Stimulated activated effector memory CD8-positive, alpha-beta T cell treated with anti-CD3 and anti-CD28 coated beads, Interleukin-12 subunit alpha, Interleukin-12 subunit beta, amount 100 ng/mL, for 72 hours (primary cell): Measurements from ENCODE around the gene NACA2.

Source experiments
- ATAC-seq: fragments of 150-1000 bp; cut with Tn5 transposase; 2 replicates; pipeline ENCODE4 v1.10.0; 2021
- DNase-seq, 2 donors: peaks; one replicate each; pipeline ENCODE4 v3.0.0; 2021 to 2022; ENCODE audit warnings: low spot score in 2 of 2
- H3K27ac Mint-ChIP-seq: one replicate; pipeline ENCODE4 v1.8.0; 2022; ENCODE audit warnings: mild to moderate bottlenecking, mixed read lengths
- H3K36me3 Mint-ChIP-seq: one replicate; pipeline ENCODE4 v1.8.0; 2022; ENCODE audit warnings: mild to moderate bottlenecking, mixed read lengths
- H3K4me1 Mint-ChIP-seq: one replicate; pipeline ENCODE4 v1.8.0; 2022; ENCODE audit warnings: mixed read lengths
- H3K4me3 Mint-ChIP-seq: one replicate; pipeline ENCODE4 v1.8.0; 2022; ENCODE audit warnings: mild to moderate bottlenecking, mixed read lengths
- H3K9me3 Mint-ChIP-seq: one replicate; pipeline ENCODE4 v1.8.0; 2022; ENCODE audit warnings: mixed read lengths

NACA2 gene

DNA sequence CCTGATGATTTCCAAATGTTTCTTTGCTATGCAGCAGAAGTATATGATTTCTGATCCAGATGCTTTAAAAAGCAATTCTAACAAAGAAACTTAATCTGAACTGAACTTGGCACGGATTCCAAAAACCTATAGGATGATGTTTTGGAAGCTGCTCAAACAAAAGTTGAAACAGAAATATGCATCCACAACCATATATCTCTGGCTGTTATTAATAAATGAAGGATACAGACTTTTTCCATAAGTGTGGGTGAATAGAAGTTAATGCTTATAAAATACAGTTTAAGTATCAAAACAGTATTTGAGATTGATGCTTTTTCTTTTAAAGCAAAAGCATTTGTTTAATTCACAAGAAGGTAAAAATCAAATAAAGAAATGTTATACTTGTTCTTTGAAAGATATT, 27.9 kb upstream of the NACA2 start:
- DNase-seq = no peak
- no peak for ATAC-seq

DNA sequence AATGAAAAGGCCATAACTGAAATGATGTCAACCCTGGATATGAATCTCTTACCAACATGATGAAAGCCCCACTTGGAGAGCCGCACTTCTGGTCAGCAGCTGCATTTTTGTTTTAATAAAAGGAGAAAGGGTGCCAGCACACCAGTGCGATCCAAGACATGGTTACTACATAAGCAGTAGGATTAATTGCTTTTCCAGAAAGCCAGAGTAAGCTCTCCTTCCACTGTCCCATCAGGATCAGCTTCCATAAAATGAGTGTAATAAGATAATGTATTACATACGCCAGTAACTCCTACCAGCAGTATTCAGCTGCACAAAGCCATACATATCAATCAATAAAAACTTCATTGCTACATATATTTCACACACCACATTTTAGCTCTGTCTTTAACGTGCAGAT, 26.3 kb upstream of the NACA2 start:
- ATAC-seq (no peak), DNase-seq (no peak)
- H3K36me3 Mint-ChIP-seq = no peaks in the 10 kb centered on the region
- H3K27ac Mint-ChIP-seq = no peak overlapping the region
- no peak overlapping the region for H3K4me3 Mint-ChIP-seq
- H3K4me1 Mint-ChIP-seq = peaks cover 9% of the 10 kb centered on the region
- peaks cover 8% of the 10 kb centered on the region for H3K9me3 Mint-ChIP-seq

More for the DNA sequence above, 27.9 kb upstream of the NACA2 start:
- H3K9me3 Mint-ChIP-seq = peaks cover 8% of the 10 kb centered on the region
- no peaks in the 10 kb centered on the region for H3K36me3 Mint-ChIP-seq
- H3K27ac Mint-ChIP-seq = no peak overlapping the region
- H3K4me1 Mint-ChIP-seq = peaks cover 9% of the 10 kb centered on the region
- no peak overlapping the region for H3K4me3 Mint-ChIP-seq

- no peak overlapping the region for H3K27ac Mint-ChIP-seq
- H3K4me1 Mint-ChIP-seq = peaks cover 9% of the 10 kb centered on the region
- ATAC-seq (no peak), DNase-seq (no peak)
- H3K36me3 Mint-ChIP-seq = no peaks in the 10 kb centered on the region
- peaks cover 8% of the 10 kb centered on the region for H3K9me3 Mint-ChIP-seq
- H3K4me3 Mint-ChIP-seq = no peak overlapping the region
Observed at GRCh38 chr17:61616783-61617182, 25.8 kb upstream of the NACA2 start.

DNA sequence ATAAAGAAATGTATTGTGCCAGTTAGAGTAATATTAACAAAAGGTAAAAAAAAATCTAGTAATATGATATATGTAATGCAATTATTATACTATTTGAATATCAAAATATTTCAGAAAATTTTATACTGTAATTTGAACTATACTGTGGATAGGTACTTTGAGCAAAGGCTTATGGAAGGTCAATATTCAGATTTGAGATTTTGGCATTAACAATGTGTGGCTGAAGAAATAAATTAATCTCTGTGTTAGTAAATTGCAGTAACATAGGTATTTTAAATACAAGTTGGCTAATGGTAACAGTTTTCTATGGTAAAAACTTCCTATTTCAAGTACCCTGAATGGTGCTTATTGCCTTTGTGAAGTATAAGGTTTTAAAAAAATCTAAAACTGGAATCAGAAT, 23.2 kb upstream of the NACA2 start:
- peaks cover 9% of the 10 kb centered on the region for H3K4me1 Mint-ChIP-seq
- no peak for DNase-seq
- H3K4me3 Mint-ChIP-seq = no peak overlapping the region
- no peak overlapping the region for H3K27ac Mint-ChIP-seq
- H3K9me3 Mint-ChIP-seq = peaks cover 5% of the 10 kb centered on the region
- no peaks in the 10 kb centered on the region for H3K36me3 Mint-ChIP-seq
- ATAC-seq = no peak

- ATAC-seq = no peak
- Mint-ChIP-seq H3K27ac (no peak overlapping the region), H3K36me3 (no peaks in the 10 kb centered on the region), H3K9me3 (no peaks in the 10 kb centered on the region), H3K4me3 (no peak overlapping the region), H3K4me1 (peaks cover 9% of the 10 kb centered on the region)
- no peak for DNase-seq
Observed at GRCh38 chr17:61611323-61611722, 20.3 kb upstream of the NACA2 start.

GRCh38 chr17:61605692-61606091, 14.7 kb upstream of the NACA2 start:
- ATAC-seq = no peak
- no peak for DNase-seq
- H3K4me3 Mint-ChIP-seq = no peak overlapping the region
- no peaks in the 10 kb centered on the region for H3K4me1 Mint-ChIP-seq
- no peak overlapping the region for H3K27ac Mint-ChIP-seq
- H3K36me3 Mint-ChIP-seq = no peaks in the 10 kb centered on the region
- H3K9me3 Mint-ChIP-seq = no peaks in the 10 kb centered on the region

GRCh38 chr17:61601297-61601696, 10.3 kb upstream of the NACA2 start:
- no peak for ATAC-seq
- DNase-seq = no peak
- H3K4me1 Mint-ChIP-seq = no peaks in the 10 kb centered on the region
- H3K4me3 Mint-ChIP-seq = no peak overlapping the region
- no peaks in the 10 kb centered on the region for H3K9me3 Mint-ChIP-seq
- no peak overlapping the region for H3K27ac Mint-ChIP-seq
- H3K36me3 Mint-ChIP-seq = no peaks in the 10 kb centered on the region

GRCh38 chr17:61600621-61601020, 9.6 kb upstream of the NACA2 start:
- Mint-ChIP-seq H3K4me1 (no peaks in the 10 kb centered on the region), H3K4me3 (no peak overlapping the region), H3K27ac (no peak overlapping the region), H3K36me3 (no peaks in the 10 kb centered on the region), H3K9me3 (no peaks in the 10 kb centered on the region)
- no peak for ATAC-seq
- no peak for DNase-seq

GRCh38 chr17:61599608-61600007, 8.6 kb upstream of the NACA2 start:
- no peaks in the 10 kb centered on the region for H3K4me1 Mint-ChIP-seq
- no peaks in the 10 kb centered on the region for H3K9me3 Mint-ChIP-seq
- H3K27ac Mint-ChIP-seq = no peak overlapping the region
- ATAC-seq (no peak), DNase-seq (no peak)
- H3K4me3 Mint-ChIP-seq = no peak overlapping the region
- no peaks in the 10 kb centered on the region for H3K36me3 Mint-ChIP-seq

- ATAC-seq = no peak
- Mint-ChIP-seq H3K27ac (no peak overlapping the region), H3K36me3 (no peaks in the 10 kb centered on the region), H3K9me3 (no peaks in the 10 kb centered on the region), H3K4me3 (no peak overlapping the region), H3K4me1 (no peaks in the 10 kb centered on the region)
- DNase-seq = no peak
Observed at GRCh38 chr17:61598014-61598413, 7.0 kb upstream of the NACA2 start.

GRCh38 chr17:61597607-61598006, 6.6 kb upstream of the NACA2 start:
- H3K27ac Mint-ChIP-seq = no peak overlapping the region
- no peaks in the 10 kb centered on the region for H3K36me3 Mint-ChIP-seq
- no peaks in the 10 kb centered on the region for H3K9me3 Mint-ChIP-seq
- no peak overlapping the region for H3K4me3 Mint-ChIP-seq
- no peaks in the 10 kb centered on the region for H3K4me1 Mint-ChIP-seq
- DNase-seq (no peak), ATAC-seq (no peak)

GRCh38 chr17:61595418-61596186, 4.6 kb upstream of the NACA2 start:
- Mint-ChIP-seq H3K27ac (no peak overlapping the region), H3K4me3 (no peak overlapping the region), H3K9me3 (no peaks in the 10 kb centered on the region), H3K36me3 (no peaks in the 10 kb centered on the region), H3K4me1 (no peaks in the 10 kb centered on the region)
- ATAC-seq (no peak), DNase-seq (no peak)

DNA sequence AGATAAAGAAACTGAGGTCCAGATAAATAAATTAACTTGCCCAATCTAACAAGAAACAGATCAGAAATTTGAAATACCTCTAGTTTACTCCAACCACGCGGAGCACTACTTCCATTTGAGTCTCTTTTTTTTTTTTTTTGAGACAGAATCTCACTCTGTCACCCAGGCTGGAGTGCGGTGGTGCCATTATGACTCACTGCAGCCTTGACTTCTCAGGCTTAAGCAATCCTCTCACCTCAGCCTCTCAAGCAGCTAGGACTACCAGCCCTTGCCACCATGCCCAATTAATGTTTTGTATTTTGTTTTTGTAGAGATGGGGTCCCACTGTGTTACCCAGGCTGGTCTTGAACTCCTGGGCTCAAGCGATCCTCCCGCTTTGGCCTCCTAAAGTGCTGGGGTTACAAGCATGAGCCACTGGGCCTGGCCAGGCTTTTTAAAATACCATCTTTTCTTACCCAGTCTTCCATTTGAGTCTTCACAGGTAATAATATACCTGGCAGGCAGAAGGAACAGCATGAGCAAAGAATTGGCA, 3.3 kb upstream of the NACA2 start:
- H3K9me3 Mint-ChIP-seq = no peaks in the 10 kb centered on the region
- DNase-seq (no peak), ATAC-seq (no peak)
- no peak overlapping the region for H3K4me3 Mint-ChIP-seq
- H3K36me3 Mint-ChIP-seq = no peaks in the 10 kb centered on the region
- no peaks in the 10 kb centered on the region for H3K4me1 Mint-ChIP-seq
- H3K27ac Mint-ChIP-seq = no peak overlapping the region

DNA sequence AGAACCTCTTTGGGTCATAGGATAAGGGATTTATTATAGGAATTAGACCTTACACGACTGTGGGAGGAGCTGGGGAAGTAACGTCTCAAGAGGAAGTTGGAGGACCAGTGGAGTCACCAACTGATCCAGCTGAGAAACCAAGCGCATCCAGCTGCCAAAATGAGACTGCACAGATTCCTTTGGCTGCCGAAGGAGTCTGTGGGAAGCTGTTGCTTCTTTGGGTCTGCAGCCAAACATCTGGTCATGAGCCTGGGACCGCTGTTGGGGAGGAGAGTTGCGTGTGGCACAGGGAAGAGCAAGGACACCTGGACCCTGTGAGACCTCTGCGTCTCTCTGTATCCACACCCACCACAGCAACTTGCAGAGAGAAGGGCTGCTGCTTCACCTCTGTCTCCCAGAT, 2.4 kb upstream of the NACA2 start:
- Mint-ChIP-seq H3K4me3 (no peak overlapping the region), H3K36me3 (no peaks in the 10 kb centered on the region), H3K4me1 (no peaks in the 10 kb centered on the region), H3K27ac (no peak overlapping the region), H3K9me3 (no peaks in the 10 kb centered on the region)
- ATAC-seq (no peak), DNase-seq (no peak)

- H3K9me3 Mint-ChIP-seq = no peaks in the 10 kb centered on the region
- H3K27ac Mint-ChIP-seq = no peak overlapping the region
- no peaks in the 10 kb centered on the region for H3K36me3 Mint-ChIP-seq
- DNase-seq = no peak
- no peaks in the 10 kb centered on the region for H3K4me1 Mint-ChIP-seq
- no peak overlapping the region for H3K4me3 Mint-ChIP-seq
- no peak for ATAC-seq
Observed at GRCh38 chr17:61591930-61592329, 911 bp upstream of the NACA2 start.

- ATAC-seq = no peak
- Mint-ChIP-seq H3K4me3 (no peak overlapping the region), H3K27ac (no peak overlapping the region), H3K36me3 (no peaks in the 10 kb centered on the region), H3K4me1 (no peaks in the 10 kb centered on the region), H3K9me3 (no peaks in the 10 kb centered on the region)
- DNase-seq = no peak
Observed at GRCh38 chr17:61589990-61590389, 1.0 kb downstream of the NACA2 start.
